ENCODE data around the gene ARID1B. TPM values are rescaled to one million over a fixed set of nuclear protein-coding genes. Genes with fewer than 3 reads are reported as not detected.
A peak's percentile ranks its signal among the peaks of the same experiment; 100 is the strongest.

Gene ARID1B
- polyA plus RNA-seq, 1 donor from 2014 or later: 21.9 TPM

DNA sequence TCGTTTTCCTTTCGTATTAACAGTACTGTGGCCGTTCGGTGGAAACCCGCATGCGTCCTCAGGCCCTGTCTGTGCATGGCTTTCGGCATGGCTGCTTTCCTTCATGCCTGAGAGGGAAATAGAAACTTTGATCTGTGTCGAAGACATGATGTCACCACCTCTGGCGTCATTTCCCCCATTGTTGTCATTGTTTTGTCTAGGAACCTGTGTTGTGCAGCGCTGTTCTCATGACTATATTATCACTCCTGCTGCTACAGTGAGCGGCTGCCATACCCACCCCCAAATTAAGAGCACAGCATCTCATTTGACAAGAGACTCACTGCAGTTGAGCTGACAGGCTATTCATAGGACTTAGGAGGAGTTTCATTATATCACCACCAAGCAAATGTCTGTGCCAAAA lies 373.9 kb downstream of the ARID1B start:
- no peak overlapping the region for H3K27ac Mint-ChIP-seq
- no peak overlapping the region for H3K4me3 Mint-ChIP-seq
- H3K36me3 Mint-ChIP-seq: peaks cover 11% of the 10 kb centered on the region
- H3K9me3 Mint-ChIP-seq: no peaks in the 10 kb centered on the region
- no peaks in the 10 kb centered on the region for H3K27me3 Mint-ChIP-seq
- peaks cover 4 to 10% (median 5%) of the 10 kb centered on the region in 3 donors for H3K4me1 Mint-ChIP-seq

DNA sequence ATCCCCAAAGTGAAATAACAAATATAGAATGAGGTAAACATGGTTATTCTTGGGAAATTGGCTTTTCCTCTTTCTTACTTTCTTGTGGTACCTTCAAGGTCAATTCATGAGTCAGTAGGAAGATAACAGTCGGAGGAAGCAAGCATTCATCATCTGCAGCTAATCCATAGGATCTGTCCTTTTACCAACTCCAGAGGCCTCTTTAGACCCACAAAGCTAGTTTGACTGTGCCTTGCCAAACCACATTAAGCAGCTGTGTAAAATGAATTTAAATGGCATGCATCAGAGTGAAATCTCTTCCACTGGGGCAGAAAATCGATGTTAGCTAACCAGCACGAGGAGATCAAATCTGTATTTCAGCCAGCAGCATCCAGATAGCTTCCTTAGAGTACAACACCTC lies 374.8 kb downstream of the ARID1B start:
- no peak overlapping the region for H3K27ac Mint-ChIP-seq
- H3K27me3 Mint-ChIP-seq: no peaks in the 10 kb centered on the region
- no peak overlapping the region for H3K4me3 Mint-ChIP-seq
- peaks cover 11% of the 10 kb centered on the region for H3K36me3 Mint-ChIP-seq
- H3K9me3 Mint-ChIP-seq: no peaks in the 10 kb centered on the region
- H3K4me1 Mint-ChIP-seq: peaks cover 1 to 5% (median 4%) of the 10 kb centered on the region in 3 donors

DNA sequence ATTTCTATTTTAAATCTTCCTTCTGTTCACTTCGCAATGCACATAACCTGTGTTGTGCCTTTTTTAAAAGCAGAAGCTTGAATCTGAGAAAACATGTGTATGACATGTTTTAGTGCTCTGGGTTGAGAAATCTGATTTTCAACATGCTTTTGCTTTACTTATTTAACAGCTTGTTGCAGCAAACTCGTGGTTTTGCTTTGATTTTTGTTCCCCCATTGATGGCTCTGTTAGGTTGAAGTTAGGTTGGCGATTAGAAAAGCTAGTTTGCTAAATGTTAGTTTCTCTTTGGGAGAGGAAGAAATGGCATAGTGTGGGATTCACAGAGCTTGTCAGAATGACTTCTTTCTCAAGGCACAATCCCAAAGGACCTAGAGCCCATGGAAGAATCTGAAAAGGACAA lies 375.4 kb downstream of the ARID1B start:
- H3K27me3 Mint-ChIP-seq: no peaks in the 10 kb centered on the region
- H3K4me3 Mint-ChIP-seq: no peak overlapping the region
- peaks cover 14% of the 10 kb centered on the region for H3K36me3 Mint-ChIP-seq
- no peak overlapping the region for H3K27ac Mint-ChIP-seq
- H3K9me3 Mint-ChIP-seq: no peaks in the 10 kb centered on the region
- peaks cover 1 to 5% (median 4%) of the 10 kb centered on the region in 3 donors for H3K4me1 Mint-ChIP-seq

DNA sequence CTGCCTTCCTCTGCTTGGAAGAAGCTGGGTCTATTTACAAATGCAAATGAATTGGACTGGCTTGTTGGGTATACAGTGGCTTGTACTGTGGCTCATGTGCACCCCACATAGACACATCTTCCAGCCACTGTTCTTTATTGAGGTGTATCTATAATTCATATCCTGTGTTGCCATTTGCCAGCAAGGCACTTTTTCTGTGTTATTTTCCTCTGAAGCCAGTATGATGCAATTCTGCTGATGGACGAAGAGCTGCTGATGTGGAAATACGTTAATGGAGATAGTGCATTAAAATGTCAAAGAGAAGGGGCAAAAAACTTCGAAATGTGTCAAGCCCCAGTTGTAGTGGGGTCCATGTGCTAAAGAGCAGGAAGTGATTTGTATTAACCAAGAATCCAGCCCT lies 378.6 kb downstream of the ARID1B start:
- no peaks in the 10 kb centered on the region for H3K27me3 Mint-ChIP-seq
- H3K36me3 Mint-ChIP-seq: peaks cover 11% of the 10 kb centered on the region
- no peak overlapping the region for H3K4me3 Mint-ChIP-seq
- peak overlapping the region in 1 of 3 donors; percentile 24 for H3K27ac Mint-ChIP-seq
- H3K4me1 Mint-ChIP-seq: peaks cover 1 to 5% (median 4%) of the 10 kb centered on the region in 3 donors
- H3K9me3 Mint-ChIP-seq: no peaks in the 10 kb centered on the region

DNA sequence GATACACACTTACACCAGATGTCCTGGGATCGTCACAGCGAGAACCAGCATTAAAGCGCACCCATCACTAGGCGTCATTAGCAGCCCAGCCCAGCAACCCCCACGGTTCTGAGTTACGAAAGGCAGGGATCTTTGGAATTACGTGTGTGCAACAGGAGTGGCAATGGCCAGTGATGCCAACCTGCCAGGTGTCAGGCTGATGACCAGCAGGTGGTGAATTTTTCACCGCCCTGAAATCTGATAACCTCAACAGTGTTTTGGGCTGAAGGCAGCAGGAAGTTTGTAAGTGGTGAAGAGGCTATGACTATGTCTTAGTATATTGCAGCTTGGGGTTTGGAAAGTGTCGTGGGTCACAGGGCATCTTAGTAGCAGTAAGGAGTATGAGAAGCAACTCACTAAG lies 380.1 kb downstream of the ARID1B start:
- no peaks in the 10 kb centered on the region for H3K27me3 Mint-ChIP-seq
- peaks cover 5% of the 10 kb centered on the region for H3K36me3 Mint-ChIP-seq
- H3K4me1 Mint-ChIP-seq: peaks cover 1 to 5% (median 4%) of the 10 kb centered on the region in 3 donors
- no peaks in the 10 kb centered on the region for H3K9me3 Mint-ChIP-seq
- peak overlapping the region in 2 of 3 donors; percentile 2 to 62 for H3K27ac Mint-ChIP-seq
- H3K4me3 Mint-ChIP-seq: no peak overlapping the region

DNA sequence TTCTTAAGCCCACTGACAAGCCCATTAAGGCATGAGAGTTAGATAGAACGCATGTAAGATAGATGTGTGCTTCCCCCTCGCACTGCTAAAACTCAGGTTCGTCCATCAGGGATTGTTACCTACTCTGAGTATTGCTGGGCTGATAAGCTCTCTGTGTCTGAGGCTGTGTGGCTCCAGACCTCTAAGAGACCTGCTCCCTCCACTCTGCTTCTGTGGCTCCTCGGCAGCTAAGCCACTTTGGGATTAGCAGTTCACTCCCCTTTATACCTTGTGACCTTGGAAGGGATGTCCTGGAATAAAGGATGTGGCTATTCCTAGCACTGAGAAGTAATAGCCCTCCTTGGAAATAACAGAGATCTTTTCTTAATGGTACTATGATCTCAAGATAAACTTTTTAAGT lies 381.3 kb downstream of the ARID1B start:
- Mint-ChIP-seq H3K36me3 (peaks cover 5% of the 10 kb centered on the region), H3K9me3 (no peaks in the 10 kb centered on the region), H3K4me3 (no peak overlapping the region), H3K27ac (no peak overlapping the region), H3K4me1 (peaks cover 0 to 5% (median 0%) of the 10 kb centered on the region in 3 donors), H3K27me3 (no peaks in the 10 kb centered on the region)

DNA sequence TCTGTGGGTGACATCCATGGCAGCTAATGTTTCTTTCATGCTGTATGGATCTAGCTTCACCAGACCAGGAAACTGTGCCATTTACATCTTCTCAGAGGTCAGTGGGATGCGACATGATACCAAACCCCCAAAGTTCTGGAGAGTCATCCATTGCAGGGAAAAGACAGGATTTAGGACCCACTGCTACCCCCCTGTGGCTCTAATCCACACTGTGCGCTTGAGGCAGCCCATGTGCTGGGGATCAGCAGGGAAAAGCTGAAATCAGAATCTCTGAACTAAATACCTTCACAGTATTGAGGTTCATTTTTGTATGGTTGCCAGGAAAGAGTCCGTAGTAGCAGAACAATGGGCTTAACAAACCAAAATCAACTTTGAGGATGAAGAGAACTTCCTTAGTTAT lies 381.7 kb downstream of the ARID1B start:
- Mint-ChIP-seq H3K4me3 (no peak overlapping the region), H3K27me3 (no peaks in the 10 kb centered on the region), H3K36me3 (peaks cover 5% of the 10 kb centered on the region), H3K27ac (peak overlapping the region in 1 of 3 donors; percentile 73), H3K9me3 (no peaks in the 10 kb centered on the region), H3K4me1 (peaks cover 0 to 5% (median 0%) of the 10 kb centered on the region in 3 donors)

DNA sequence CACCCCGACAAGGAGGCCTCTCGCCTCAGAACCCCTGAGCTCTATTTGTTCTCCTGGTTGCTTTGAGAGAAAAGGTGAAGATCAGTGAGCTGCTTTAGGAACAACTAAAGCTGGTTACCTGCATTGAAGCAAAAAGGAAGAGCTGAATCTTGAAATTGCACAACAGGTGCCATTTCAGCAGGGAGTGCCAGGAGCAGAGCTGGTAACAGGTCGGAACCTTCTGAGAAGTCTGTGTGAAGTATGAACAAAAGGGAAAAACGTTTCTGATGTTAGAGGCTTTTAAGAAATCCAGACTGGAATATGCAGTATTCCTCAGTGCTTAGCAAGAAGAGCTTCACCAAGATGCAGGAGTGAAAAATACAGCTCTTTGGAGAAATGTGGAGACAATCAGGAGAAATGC lies 382.2 kb downstream of the ARID1B start:
- Mint-ChIP-seq H3K4me1 (peaks cover 0 to 5% (median 0%) of the 10 kb centered on the region in 3 donors), H3K27me3 (no peaks in the 10 kb centered on the region), H3K4me3 (no peak overlapping the region), H3K27ac (peak overlapping the region in 2 of 3 donors; percentile 47 to 73), H3K36me3 (peaks cover 5% of the 10 kb centered on the region), H3K9me3 (no peaks in the 10 kb centered on the region)

DNA sequence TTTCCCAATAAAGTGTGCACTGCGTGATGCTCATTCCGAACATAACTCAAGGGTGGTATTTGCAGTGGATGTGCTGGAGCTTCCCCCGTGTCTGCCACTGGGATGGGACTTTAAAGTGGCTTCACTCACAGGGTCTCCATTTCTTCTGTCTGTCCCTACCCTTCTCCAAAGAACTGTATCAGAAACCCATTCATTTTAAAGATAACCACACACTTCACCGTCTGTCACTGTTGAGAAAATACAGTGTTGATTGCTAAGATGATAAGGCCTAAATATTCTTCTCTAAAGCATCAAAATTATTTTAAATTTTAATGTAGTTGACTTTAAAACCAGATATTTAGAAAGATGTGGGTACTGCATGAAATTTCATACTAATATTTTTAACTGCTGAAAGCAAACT lies 384.7 kb downstream of the ARID1B start:
- no peak overlapping the region for H3K4me3 Mint-ChIP-seq
- H3K27me3 Mint-ChIP-seq: no peaks in the 10 kb centered on the region
- H3K9me3 Mint-ChIP-seq: no peaks in the 10 kb centered on the region
- peaks cover 3% of the 10 kb centered on the region for H3K36me3 Mint-ChIP-seq
- no peaks in the 10 kb centered on the region for H3K4me1 Mint-ChIP-seq
- no peak overlapping the region for H3K27ac Mint-ChIP-seq

DNA sequence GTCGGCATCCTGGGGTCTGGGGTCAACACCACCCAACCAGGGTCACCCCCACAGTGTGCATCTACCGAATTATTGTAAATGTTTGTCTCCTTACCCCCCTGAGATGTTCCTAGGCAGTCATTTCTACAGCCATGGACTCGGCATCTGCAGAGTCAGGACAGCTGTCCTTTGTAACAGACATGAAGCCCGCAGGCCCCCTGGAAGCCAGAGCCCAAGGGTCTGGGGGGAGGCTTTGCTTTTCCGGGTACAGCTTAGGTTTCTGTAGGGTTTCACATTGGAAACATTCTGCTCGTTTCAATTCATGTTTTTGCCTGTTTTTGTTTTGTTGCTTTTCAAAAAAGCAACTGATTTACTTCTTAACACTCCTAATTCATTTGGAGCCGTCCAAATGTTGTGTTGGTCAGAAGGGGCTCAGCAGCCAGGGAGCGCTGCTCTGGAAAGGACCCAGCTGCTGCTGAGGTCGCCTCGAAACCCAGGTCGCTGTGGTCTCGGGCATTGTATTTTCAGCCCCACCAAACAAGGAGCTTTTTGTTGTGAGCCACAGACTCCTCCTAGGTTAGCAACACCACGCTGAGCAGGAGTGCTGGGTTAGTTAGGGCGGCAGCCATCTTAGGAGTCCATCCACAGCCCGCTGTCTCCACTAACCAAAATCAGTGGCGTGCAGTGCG lies 385.7 kb downstream of the ARID1B start:
- no peaks in the 10 kb centered on the region for H3K4me1 Mint-ChIP-seq
- no peak overlapping the region for H3K4me3 Mint-ChIP-seq
- H3K9me3 Mint-ChIP-seq: no peaks in the 10 kb centered on the region
- no peak overlapping the region for H3K27ac Mint-ChIP-seq
- no peaks in the 10 kb centered on the region for H3K36me3 Mint-ChIP-seq
- H3K27me3 Mint-ChIP-seq: no peaks in the 10 kb centered on the region

DNA sequence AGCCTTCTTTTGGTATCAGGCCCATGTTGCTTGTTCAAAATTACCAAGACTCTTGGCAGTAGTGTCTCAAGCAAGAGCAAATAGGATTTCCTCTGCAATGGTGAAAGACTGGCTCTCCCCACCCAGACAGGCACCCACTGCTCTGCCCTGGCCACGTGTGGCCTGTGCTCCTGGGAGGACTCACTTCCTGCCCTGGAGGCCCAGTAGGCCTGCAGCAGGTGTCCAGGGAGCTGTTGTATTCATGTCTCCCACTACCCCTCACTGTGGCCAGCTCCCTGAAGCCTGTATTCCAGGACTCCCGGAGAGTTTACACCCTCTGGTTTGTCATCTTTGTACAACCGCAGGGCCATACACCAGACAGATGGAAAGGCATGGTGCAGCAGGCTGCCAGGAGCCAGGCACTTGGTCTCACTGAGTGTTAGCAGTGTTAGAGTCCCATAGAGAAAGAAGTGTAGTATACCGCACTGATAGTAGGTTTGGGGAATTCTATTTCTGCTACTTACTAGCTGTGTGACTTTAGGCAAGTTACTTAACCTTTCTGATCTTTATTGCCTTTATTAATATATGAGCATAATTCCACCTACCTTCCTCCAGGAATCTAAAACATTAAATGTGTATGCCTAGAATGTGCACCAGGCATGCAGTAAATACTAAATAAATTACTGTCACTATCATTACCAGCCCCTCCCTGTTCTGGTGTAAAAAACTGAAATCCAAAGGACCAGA lies 386.4 kb downstream of the ARID1B start:
- Mint-ChIP-seq H3K27me3 (no peaks in the 10 kb centered on the region), H3K4me1 (no peaks in the 10 kb centered on the region), H3K27ac (peak overlapping the region in 2 of 3 donors; percentile 35 to 68), H3K4me3 (no peak overlapping the region), H3K36me3 (no peaks in the 10 kb centered on the region), H3K9me3 (no peaks in the 10 kb centered on the region)

DNA sequence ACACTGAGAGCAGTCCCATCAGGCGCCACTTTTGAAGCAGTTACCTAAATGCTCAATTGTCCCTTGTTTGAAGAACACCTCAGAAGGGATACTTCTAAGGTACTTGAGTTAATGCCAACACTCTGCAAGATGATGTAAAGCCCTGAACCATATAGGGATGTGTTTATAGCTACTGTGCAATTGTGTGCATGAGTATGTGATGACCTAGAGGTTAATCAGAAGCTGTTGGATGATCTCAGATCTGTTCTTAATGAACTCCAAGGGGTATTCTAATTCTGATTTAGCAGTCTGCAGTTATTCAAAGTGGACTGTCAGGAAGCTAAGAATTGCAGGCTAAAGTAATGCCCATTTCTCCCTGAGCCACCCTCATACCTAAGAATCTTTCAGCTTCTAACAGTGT lies 387.8 kb downstream of the ARID1B start:
- no peaks in the 10 kb centered on the region for H3K4me1 Mint-ChIP-seq
- no peak overlapping the region for H3K4me3 Mint-ChIP-seq
- no peaks in the 10 kb centered on the region for H3K9me3 Mint-ChIP-seq
- H3K27ac Mint-ChIP-seq: no peak overlapping the region
- no peaks in the 10 kb centered on the region for H3K36me3 Mint-ChIP-seq
- no peaks in the 10 kb centered on the region for H3K27me3 Mint-ChIP-seq

DNA sequence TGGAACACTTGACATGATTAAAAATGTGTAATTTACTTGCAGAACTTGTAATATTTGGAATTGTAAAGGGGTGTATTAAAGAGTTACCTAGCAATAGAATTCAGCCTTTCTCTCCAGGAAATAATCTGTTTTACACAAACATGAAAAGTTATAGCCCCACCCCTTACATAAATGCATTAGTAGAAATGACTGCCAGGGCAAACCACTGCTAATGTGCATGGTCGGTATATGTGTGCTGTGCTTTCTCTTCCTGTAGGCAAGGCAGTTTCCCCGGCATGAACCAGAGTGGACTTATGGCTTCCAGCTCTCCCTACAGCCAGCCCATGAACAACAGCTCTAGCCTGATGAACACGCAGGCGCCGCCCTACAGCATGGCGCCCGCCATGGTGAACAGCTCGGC lies 389.6 kb downstream of the ARID1B start:
- no peaks in the 10 kb centered on the region for H3K27me3 Mint-ChIP-seq
- H3K9me3 Mint-ChIP-seq: no peaks in the 10 kb centered on the region
- H3K27ac Mint-ChIP-seq: peak overlapping the region in 2 of 3 donors; percentile 21 to 55
- no peak overlapping the region for H3K4me3 Mint-ChIP-seq
- H3K36me3 Mint-ChIP-seq: peaks cover under 1% of the 10 kb centered on the region
- H3K4me1 Mint-ChIP-seq: no peaks in the 10 kb centered on the region

DNA sequence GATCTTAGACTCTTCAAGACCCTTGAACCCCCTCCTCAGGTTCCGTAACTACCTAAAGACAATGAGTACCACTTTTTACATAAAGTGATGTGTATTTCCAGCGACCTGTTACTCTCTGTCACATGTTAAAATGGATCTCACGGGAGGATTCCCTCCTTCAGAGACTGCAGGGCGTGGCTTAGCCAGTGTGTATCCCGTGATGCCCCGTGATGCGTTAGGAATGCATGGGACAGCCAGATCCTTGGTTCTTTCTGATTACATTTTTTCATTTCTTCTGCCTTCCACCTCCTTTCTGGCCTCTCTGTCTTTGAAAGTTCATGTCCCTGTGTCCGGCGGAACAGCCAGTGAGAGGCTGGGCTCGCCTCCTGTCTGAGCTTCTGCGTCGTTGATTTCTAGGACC lies 390.7 kb downstream of the ARID1B start:
- Mint-ChIP-seq H3K27ac (no peak overlapping the region), H3K36me3 (peaks cover 4% of the 10 kb centered on the region), H3K27me3 (no peaks in the 10 kb centered on the region), H3K4me3 (no peak overlapping the region), H3K9me3 (no peaks in the 10 kb centered on the region), H3K4me1 (no peaks in the 10 kb centered on the region)

DNA sequence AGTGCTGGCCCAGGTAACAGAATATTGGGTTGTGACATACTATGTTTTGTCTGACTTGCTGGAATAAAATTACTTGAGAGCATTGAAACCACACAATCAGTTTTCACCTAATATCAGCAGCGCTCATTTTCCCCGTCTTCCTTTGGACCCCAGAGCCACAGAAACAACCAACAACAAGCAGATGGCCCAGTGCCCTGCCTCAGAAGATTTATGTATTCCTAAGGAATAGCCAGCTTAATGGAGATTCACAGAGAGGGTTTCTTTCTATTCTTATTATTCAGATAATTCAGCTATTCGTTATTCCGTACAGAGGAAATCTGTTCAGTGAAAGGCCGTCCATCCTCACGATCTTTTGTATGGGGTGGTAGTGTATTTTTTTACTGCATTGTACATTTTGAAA lies 391.3 kb downstream of the ARID1B start:
- H3K4me1 Mint-ChIP-seq: no peaks in the 10 kb centered on the region
- H3K36me3 Mint-ChIP-seq: peaks cover 4% of the 10 kb centered on the region
- H3K27ac Mint-ChIP-seq: no peak overlapping the region
- no peak overlapping the region for H3K4me3 Mint-ChIP-seq
- H3K9me3 Mint-ChIP-seq: no peaks in the 10 kb centered on the region
- no peaks in the 10 kb centered on the region for H3K27me3 Mint-ChIP-seq

DNA sequence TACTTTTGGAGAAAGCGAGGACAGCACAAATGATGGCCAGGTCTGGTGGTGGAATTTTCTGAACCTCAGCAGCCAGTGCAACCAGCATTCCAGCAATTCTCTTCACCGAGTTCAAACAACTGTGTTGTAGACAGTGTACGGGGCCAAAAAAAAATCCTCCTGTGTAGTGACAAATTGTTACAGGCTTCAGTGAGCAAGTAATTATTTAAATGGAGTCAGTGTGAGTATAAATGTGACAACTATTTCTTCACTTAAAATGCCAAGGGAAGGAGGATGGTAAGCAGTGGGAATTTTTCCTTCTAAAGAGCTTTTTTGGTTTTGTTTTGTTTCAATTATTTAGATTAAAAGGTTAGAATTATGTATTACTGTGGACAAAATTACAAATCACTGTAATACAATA lies 392.0 kb downstream of the ARID1B start:
- Mint-ChIP-seq H3K4me1 (no peaks in the 10 kb centered on the region), H3K27me3 (no peaks in the 10 kb centered on the region), H3K4me3 (peak overlapping the region in 1 of 4 donors; percentile 28), H3K36me3 (peaks cover 4% of the 10 kb centered on the region), H3K9me3 (no peaks in the 10 kb centered on the region), H3K27ac (no peak overlapping the region)

Data from IgD-negative memory B cell (primary cell).